HepG2 (cell line): ENCODE data around the gene RGP1. TPM values are rescaled to one million over a fixed set of nuclear protein-coding genes. Genes with fewer than 3 reads are reported as not detected.

Experiments used
- MYNN ChIP-seq: sonication (generic); formaldehyde crosslinking; IDR thresholded peaks from 2 replicates; pipeline ENCODE4 v1.4.0; 2020; ENCODE audit warnings: mild to moderate bottlenecking, low read depth, missing genetic modification reagents
- PAX8 ChIP-seq: sonication (generic); formaldehyde crosslinking; IDR thresholded peaks from 2 replicates; pipeline ENCODE4 v1.8.0; 2022; ENCODE audit warnings: mild to moderate bottlenecking, missing genetic modification reagents, borderline replicate concordance
- SMAD1 ChIP-seq: sonication (generic); formaldehyde crosslinking; IDR thresholded peaks from 2 replicates; pipeline ENCODE4 v1.4.0; 2020; ENCODE audit warnings: missing genetic modification reagents, low read depth, mild to moderate bottlenecking, borderline replicate concordance
- SMAD9 ChIP-seq: sonication (generic); formaldehyde crosslinking; IDR thresholded peaks from 2 replicates; pipeline ENCODE4 v1.5.1; 2020; ENCODE audit warnings: mild to moderate bottlenecking, missing genetic modification reagents
- U2AF2 ChIP-seq: fragments of 200-400 bp; formaldehyde crosslinking; IDR thresholded peaks from 2 replicates; pipeline ENCODE4 v1.6.1; 2017; ENCODE audit warnings: low read depth, mild to moderate bottlenecking, low read length
- YY1 ChIP-seq: IDR thresholded peaks from 2 replicates; pipeline ENCODE4 v1.6.1; 2011; ENCODE audit warnings: low read length, low read depth, moderate library complexity, mild to moderate bottlenecking; ENCODE audit not compliant: insufficient read depth, insufficient replicate concordance
- ZBED4 ChIP-seq: sonication (generic); formaldehyde crosslinking; IDR thresholded peaks from 2 replicates; pipeline ENCODE4 v1.4.0; 2020; ENCODE audit warnings: missing genetic modification reagents, borderline replicate concordance
- ZBTB1 ChIP-seq: sonication (generic); formaldehyde crosslinking; IDR thresholded peaks from 2 replicates; pipeline ENCODE4 v1.4.0; 2020; ENCODE audit warnings: missing genetic modification reagents, borderline replicate concordance
- ZBTB10 ChIP-seq: sonication (generic); formaldehyde crosslinking; IDR thresholded peaks from 2 replicates; pipeline ENCODE4 v1.4.0; 2020; ENCODE audit warnings: missing genetic modification reagents, borderline replicate concordance
- ZMYM2 ChIP-seq: sonication (generic); formaldehyde crosslinking; IDR thresholded peaks from 2 replicates; pipeline ENCODE4 v1.8.0; 2022; ENCODE audit warnings: mild to moderate bottlenecking, missing genetic modification reagents
- ZNF383 ChIP-seq: sonication (generic); formaldehyde crosslinking; IDR thresholded peaks from 2 replicates; pipeline ENCODE4 v1.4.0; 2020; ENCODE audit warnings: missing genetic modification reagents, mild to moderate bottlenecking, borderline replicate concordance
- ZNF629 ChIP-seq: sonication (generic); formaldehyde crosslinking; conservative IDR thresholded peaks from 2 replicates; pipeline ENCODE4 v1.5.0; 2020; ENCODE audit warnings: missing genetic modification reagents
- ZNF670 ChIP-seq: sonication (generic); formaldehyde crosslinking; IDR thresholded peaks from 2 replicates; pipeline ENCODE4 v1.8.0; 2022; ENCODE audit warnings: mild to moderate bottlenecking, missing genetic modification reagents, borderline replicate concordance
- ZNF710 ChIP-seq: sonication (generic); formaldehyde crosslinking; IDR thresholded peaks from 2 replicates; pipeline ENCODE4 v1.5.0; 2020; ENCODE audit warnings: mild to moderate bottlenecking, missing genetic modification reagents, borderline replicate concordance
- ZNF788 ChIP-seq: sonication (generic); formaldehyde crosslinking; IDR thresholded peaks from 2 replicates; pipeline ENCODE4 v1.5.0; 2020; ENCODE audit warnings: mild to moderate bottlenecking, missing genetic modification reagents, borderline replicate concordance
- ZNF891 ChIP-seq: sonication (generic); formaldehyde crosslinking; IDR thresholded peaks from 2 replicates; pipeline ENCODE4 v1.5.0; 2020; ENCODE audit warnings: mild to moderate bottlenecking, missing genetic modification reagents
- polyA plus RNA-seq, 8 experiments: library from polyadenylated mRNA; depleted of rRNA in 3 of 8; stranded (reverse) in 7 of 8; unstranded in 1 of 8; fragments of >200 nt; fragmentation: Illumina TruSeq in 4 of 8; extraction: Trizol in 4 of 8; gene quantifications; 2 replicates each; pipeline versions ENCODE4 v1.2.1 to v1.2.3, GENCODE V29; 2011 to 2016; ENCODE audit warnings: low read depth in 4 of 8, missing spikeins in 1 of 8, mixed read lengths in 1 of 8; ENCODE audit not compliant: insufficient read depth in 1 of 8
- total RNA-seq, 5 experiments: library from RNA; depleted of rRNA; stranded (reverse); fragments of >200 nt; fragmentation: Illumina TruSeq; extraction: Trizol; gene quantifications; 2 replicates each; pipeline ENCODE4 v1.2.3, GENCODE V29; 2016; ENCODE audit warnings: low read depth in 1 of 5
- TF ChIP-seq, protein P1 (sequence below): sonication (generic); formaldehyde crosslinking; IDR thresholded peaks from 2 replicates; pipeline ENCODE4 v1.5.0; 2020; ENCODE audit warnings: missing genetic modification reagents

The RGP1 gene
- total and polyA plus RNA-seq, 2 of the 13 experiments (the other 11 are each of a cell fraction or from before 2014, with no cell fraction given): 12.7 to 21.0 TPM

DNA sequence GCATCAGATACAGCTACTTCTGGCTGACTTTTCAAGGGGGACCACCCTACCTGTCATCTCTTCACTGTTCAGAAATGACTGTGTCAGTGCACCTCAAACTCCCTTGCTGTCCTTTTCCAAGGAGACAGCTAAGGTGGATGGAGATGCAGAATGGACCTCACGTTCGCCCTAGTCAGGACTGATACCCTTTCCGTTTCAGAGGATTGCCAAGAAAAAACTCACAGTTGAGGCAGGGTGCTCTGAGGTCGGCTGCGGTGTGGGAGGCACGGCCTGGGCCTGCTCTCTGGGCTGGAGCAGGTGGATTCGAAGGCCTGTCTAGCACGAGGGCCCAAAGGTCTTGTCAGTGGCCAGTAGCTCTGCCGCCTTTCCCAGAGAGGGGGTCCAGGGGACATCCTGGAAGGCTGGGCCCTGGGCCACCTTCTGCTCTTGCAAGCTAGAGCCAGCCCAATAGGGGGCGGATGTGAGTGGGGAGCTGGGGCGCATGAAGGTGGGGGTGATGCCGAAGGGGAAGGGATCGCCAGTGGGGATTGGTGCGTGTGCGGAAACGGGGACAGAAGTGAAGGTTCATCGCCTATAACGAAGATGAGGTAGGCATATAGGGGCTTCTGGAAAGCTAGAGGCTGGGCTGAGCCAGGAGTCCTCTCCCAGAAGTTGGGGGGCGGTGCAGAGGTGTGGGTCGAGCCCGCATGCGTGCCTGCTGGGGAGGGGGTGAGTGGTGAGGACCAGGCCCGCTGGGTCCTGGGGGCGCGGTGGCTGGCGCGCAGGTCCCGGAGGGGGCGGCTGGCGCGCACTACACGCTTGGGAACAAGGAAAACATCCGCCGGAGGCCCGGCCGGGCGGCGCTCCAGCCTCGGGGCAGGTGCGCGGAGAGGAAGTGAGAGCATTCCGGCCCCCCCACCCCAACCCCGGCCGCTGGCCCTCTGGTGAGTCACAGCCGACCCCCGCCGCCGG, 7.5 kb downstream of the RGP1 start (continued):
- TF ChIP-seq ZBED4 (CRISPR knock-in tag) (peak; percentile 27; the same call in 1 of the 2 replicates), ZBTB1 (CRISPR knock-in tag) (no peak), YY1 (peak; percentile 14), ZNF670 (CRISPR knock-in tag) (0 out of 2 replicates have a peak, but pooled peaks have one; percentile 4), ZNF891 (peak; percentile 69), ZNF788 (peak; percentile 43; the same call in 1 of the 2 replicates), MYNN (peak; percentile 26; the same call in 1 of the 2 replicates), ZNF383 (CRISPR knock-in tag) (no peak), U2AF2 (no peak), ZNF710 (peak; percentile 50; the same call in 1 of the 2 replicates), PAX8 (CRISPR knock-in tag) (no peak), SMAD9 (CRISPR knock-in tag) (peak; percentile 45; the same call in 1 of the 2 replicates), ZNF629 (no peak), SMAD1 (0 out of 2 replicates have a peak, but pooled peaks have one; percentile 34), ZBTB10 (CRISPR knock-in tag) (peak; percentile 91), ZMYM2 (CRISPR knock-in tag) (peak; percentile 95)
- TF ChIP-seq, protein P1, sequence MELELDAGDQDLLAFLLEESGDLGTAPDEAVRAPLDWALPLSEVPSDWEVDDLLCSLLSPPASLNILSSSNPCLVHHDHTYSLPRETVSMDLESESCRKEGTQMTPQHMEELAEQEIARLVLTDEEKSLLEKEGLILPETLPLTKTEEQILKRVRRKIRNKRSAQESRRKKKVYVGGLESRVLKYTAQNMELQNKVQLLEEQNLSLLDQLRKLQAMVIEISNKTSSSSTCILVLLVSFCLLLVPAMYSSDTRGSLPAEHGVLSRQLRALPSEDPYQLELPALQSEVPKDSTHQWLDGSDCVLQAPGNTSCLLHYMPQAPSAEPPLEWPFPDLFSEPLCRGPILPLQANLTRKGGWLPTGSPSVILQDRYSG (CRISPR knock-in tag): peak; percentile 86; the same call in 1 of the 2 replicates
